Endothelial cell of umbilical vein (primary cell): ENCODE data around the gene CD164L2. TPM values are rescaled to one million over a fixed set of nuclear protein-coding genes. Genes with fewer than 3 reads are reported as not detected.

Experiments used
- BruUV-seq: library from RNA; stranded (reverse); fragments of 400-500 nt; replicated peaks from 2 replicates; lab custom pipeline; 2021; lab: Mats Ljungman, UMichigan
- CTCF ChIA-PET: fragments of 300-600, 350-600 bp; sonication (Branson Sonifier 250); formaldehyde crosslinking; loops from one replicate; lab custom pipeline; 2021; ENCODE audit warnings: antibody characterized with exemption, inconsistent platforms; lab: Charles Lee
- POLR2A ChIA-PET: fragments of 300-600, 350-600 bp; sonication (Branson Sonifier 250); formaldehyde crosslinking; loops from one replicate; lab custom pipeline; 2021; ENCODE audit warnings: antibody characterized with exemption, inconsistent platforms; lab: Charles Lee
- DNase-seq: peaks from one replicate; pipeline ENCODE4 v3.0.0-alpha.2; 2011; ENCODE audit warnings: low read depth, low spot score
- FAIRE-seq: peaks from 2 replicates; lab custom pipeline; 2011; peaks lifted over from hg19 to GRCh38; lab: Jason Lieb, UNC
- H2AFZ ChIP-seq: 2 replicates; pipeline ENCODE4 v1.6.0; 2012; ENCODE audit warnings: low read depth, low read length, control low read depth, inconsistent platforms
- H3K27ac ChIP-seq: 2 replicates; pipeline ENCODE4 v1.5.1; 2011; ENCODE audit warnings: low read depth, mild to moderate bottlenecking, control low read depth, low read length, moderate library complexity; ENCODE audit not compliant: insufficient read depth
- H3K27me3 ChIP-seq, 2 experiments: 2 replicates each; pipeline versions ENCODE4 v1.6.0 to v1.6.1; 2011; ENCODE audit warnings: low read length in 2 of 2, mixed read lengths in 1 of 2; ENCODE audit not compliant: control insufficient read depth in 2 of 2, insufficient read depth in 2 of 2
- H3K36me3 ChIP-seq, 2 experiments: 2 replicates in 1 of 2; 3 replicates in 1 of 2; pipeline ENCODE4 v1.5.1; 2011; ENCODE audit warnings: low read length in 2 of 2, mild to moderate bottlenecking in 1 of 2, moderate library complexity in 1 of 2; ENCODE audit not compliant: control insufficient read depth in 2 of 2, insufficient read depth in 2 of 2; ENCODE audit errors: extremely low read depth in 1 of 2
- H3K4me1 ChIP-seq: 3 replicates; pipeline ENCODE4 v1.5.1; 2011; ENCODE audit warnings: mild to moderate bottlenecking, low read length; ENCODE audit not compliant: control insufficient read depth, insufficient read depth; ENCODE audit errors: extremely low read depth
- H3K4me2 ChIP-seq: 2 replicates; pipeline ENCODE4 v1.6.1; 2011; ENCODE audit warnings: low read length, control low read depth, mixed read lengths; ENCODE audit not compliant: insufficient read depth
- H3K4me3 ChIP-seq, 3 experiments: fragments of 200-600 bp in 1 of 3; sonication (generic), shearing (Covaris generic) in 1 of 3; replicated peaks in 1 of 3; 2 replicates each; pipeline ENCODE4 v1.5.1; 2011 to 2016; ENCODE audit warnings: control low read depth in 3 of 3, low read length in 3 of 3, mild to moderate bottlenecking in 2 of 3, inconsistent platforms in 1 of 3, low read depth in 1 of 3, moderate library complexity in 1 of 3; ENCODE audit not compliant: insufficient read depth in 1 of 3
- H3K79me2 ChIP-seq: 2 replicates; pipeline ENCODE4 v1.6.0; 2012; ENCODE audit warnings: low read length, inconsistent platforms; ENCODE audit not compliant: control insufficient read depth, insufficient read depth
- H3K9ac ChIP-seq: replicated peaks from 2 replicates; pipeline ENCODE3; 2011; ENCODE audit warnings: low read length, control low read depth; ENCODE audit not compliant: insufficient read depth; ENCODE audit errors: extremely low read depth
- H3K9me1 ChIP-seq: replicated peaks from 3 replicates; pipeline ENCODE4 v1.6.0; 2011; ENCODE audit warnings: mild to moderate bottlenecking, low read length; ENCODE audit not compliant: control insufficient read depth, insufficient read depth; ENCODE audit errors: extremely low read depth
- H3K9me3 ChIP-seq: replicated peaks from 2 replicates; pipeline ENCODE4 v1.5.1; 2012; ENCODE audit warnings: low read length, inconsistent platforms; ENCODE audit not compliant: control insufficient read depth, insufficient read depth
- H4K20me1 ChIP-seq: replicated peaks from 2 replicates; pipeline ENCODE3; 2011; ENCODE audit warnings: mild to moderate bottlenecking, low read length; ENCODE audit not compliant: control insufficient read depth, insufficient read depth; ENCODE audit errors: extremely low read depth
- EZH2 ChIP-seq: IDR thresholded peaks from 2 replicates; pipeline ENCODE4 v1.6.1; 2012; ENCODE audit warnings: borderline replicate concordance, low read depth, mild to moderate bottlenecking, moderate library complexity, low read length, inconsistent platforms; ENCODE audit not compliant: severe bottlenecking
- FOS ChIP-seq: IDR thresholded peaks from 2 replicates; pipeline ENCODE4 v1.6.1; 2011; ENCODE audit warnings: mild to moderate bottlenecking, low read length, moderate library complexity, borderline replicate concordance; ENCODE audit not compliant: insufficient read depth
- GATA2 ChIP-seq: IDR thresholded peaks from 2 replicates; pipeline ENCODE4 v1.7.0; 2011; ENCODE audit warnings: low read depth, mild to moderate bottlenecking, moderate library complexity, mixed read lengths, low read length; ENCODE audit not compliant: insufficient read length, insufficient read depth
- JUN ChIP-seq: IDR thresholded peaks from 2 replicates; pipeline ENCODE4 v1.6.1; 2011; ENCODE audit warnings: borderline replicate concordance, low read depth; ENCODE audit not compliant: insufficient read length, insufficient read depth
- MAX ChIP-seq: IDR thresholded peaks from 2 replicates; pipeline ENCODE4 v1.6.1; 2011; ENCODE audit not compliant: insufficient read depth, insufficient read length
- MYC ChIP-seq: IDR thresholded peaks from one replicate; pipeline ENCODE4 v1.6.1; 2011; ENCODE audit warnings: mild to moderate bottlenecking, low read depth, low read length
- POLR2A ChIP-seq: IDR thresholded peaks from 2 replicates; pipeline ENCODE4 v1.6.1; 2012; ENCODE audit warnings: low read depth, mild to moderate bottlenecking, control low read depth, low read length
- POLR2AphosphoS5 ChIP-seq: IDR thresholded peaks from 2 replicates; pipeline ENCODE4 v1.6.1; 2012; ENCODE audit warnings: low read depth, mild to moderate bottlenecking, control low read depth, low read length, moderate library complexity; ENCODE audit not compliant: insufficient read depth
- dilution Hi-C: fragments of 300-500 bp; cut with MboI; formaldehyde crosslinking; loops from one replicate; pipeline ENCODE4 v1.15.0; 2019; ENCODE audit warnings: low sequenced_read_pairs; ENCODE audit not compliant: extremely low pct_ligation_motif_present
- intact Hi-C: fragments of 100-400 bp; cut with micrococcal nuclease; formaldehyde crosslinking; loops from one replicate; pipeline ENCODE4 v1.10.0; 2022
- polyA plus RNA-seq, 4 experiments: library from polyadenylated mRNA; depleted of rRNA in 3 of 4; stranded (reverse) in 3 of 4; unstranded in 1 of 4; fragments of >200 nt; gene quantifications; 2 replicates each; pipeline versions ENCODE4 v1.2.1 to v1.2.3, GENCODE V29; 2011 to 2012; ENCODE audit warnings: missing spikeins in 1 of 4
- total RNA-seq: library from RNA; stranded (reverse); gene quantifications from 2 replicates; pipeline ENCODE4 v1.2.3, GENCODE V29; 2021
- TF ChIP-seq, protein P1 (sequence below), 2 donors: IDR thresholded peaks; 1 replicate in 1 of 2; 2 replicates in 1 of 2; pipeline ENCODE4 v1.5.1; 2011; ENCODE audit warnings: low read length in 2 of 2, mild to moderate bottlenecking in 2 of 2, moderate library complexity in 2 of 2, control low read depth in 1 of 2, inconsistent platforms in 1 of 2, low read depth in 1 of 2; ENCODE audit not compliant: insufficient read depth in 1 of 2; ENCODE audit errors: extremely low read depth in 1 of 2

CD164L2 gene
- total and polyA plus RNA-seq, 2 donors (not counting 3 experiments of a cell fraction or from before 2014, with no cell fraction given), result not detected

DNA sequence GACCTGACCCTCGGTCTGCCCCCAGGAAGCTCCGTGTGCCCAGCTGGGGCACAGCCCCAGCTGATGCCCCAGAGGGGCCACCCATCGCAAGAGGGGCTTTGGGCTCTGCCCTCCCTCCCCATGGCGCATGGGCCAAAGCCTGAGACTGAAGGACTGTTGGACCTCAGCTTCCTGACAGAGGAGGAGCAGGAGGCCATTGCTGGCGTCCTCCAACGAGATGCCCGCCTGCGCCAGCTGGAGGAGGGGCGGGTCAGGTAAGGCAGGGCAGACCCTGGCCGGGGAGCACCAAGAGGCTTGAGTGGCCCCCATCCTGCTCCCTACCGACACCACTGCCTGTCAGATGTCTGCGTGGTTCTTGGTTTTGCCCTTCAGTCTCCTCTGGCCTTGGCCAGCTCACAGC, 37.9 kb downstream of the CD164L2 start:
- Histone ChIP-seq H3K36me3 (no peaks in the 10 kb centered on the region), H3K27me3 (peaks cover 0 to 2% of the 10 kb centered on the region in 2 experiments), H4K20me1 (no peaks in the 10 kb centered on the region), H3K9me1 (no peaks in the 10 kb centered on the region), H3K4me1 (peaks cover 7% of the 10 kb centered on the region), H3K79me2 (no peaks in the 10 kb centered on the region), H3K4me3 (no peak overlapping the region), H2AFZ (no peak overlapping the region), H3K27ac (no peak overlapping the region), H3K9ac (no peak overlapping the region), H3K9me3 (no peaks in the 10 kb centered on the region), H3K4me2 (no peak overlapping the region)
- dilution Hi-C loops, result no loop called here
- DNase-seq (no peak), FAIRE-seq (no peak)
- no TSS peak for BruUV-seq
- intact Hi-C loops, result no loop called here
- TF ChIP-seq JUN (no peak), EZH2 (no peak), POLR2A (no peak), MYC (no peak), MAX (no peak), GATA2 (no peak), FOS (no peak), POLR2AphosphoS5 (no peak)
- TF ChIP-seq, protein P1, sequence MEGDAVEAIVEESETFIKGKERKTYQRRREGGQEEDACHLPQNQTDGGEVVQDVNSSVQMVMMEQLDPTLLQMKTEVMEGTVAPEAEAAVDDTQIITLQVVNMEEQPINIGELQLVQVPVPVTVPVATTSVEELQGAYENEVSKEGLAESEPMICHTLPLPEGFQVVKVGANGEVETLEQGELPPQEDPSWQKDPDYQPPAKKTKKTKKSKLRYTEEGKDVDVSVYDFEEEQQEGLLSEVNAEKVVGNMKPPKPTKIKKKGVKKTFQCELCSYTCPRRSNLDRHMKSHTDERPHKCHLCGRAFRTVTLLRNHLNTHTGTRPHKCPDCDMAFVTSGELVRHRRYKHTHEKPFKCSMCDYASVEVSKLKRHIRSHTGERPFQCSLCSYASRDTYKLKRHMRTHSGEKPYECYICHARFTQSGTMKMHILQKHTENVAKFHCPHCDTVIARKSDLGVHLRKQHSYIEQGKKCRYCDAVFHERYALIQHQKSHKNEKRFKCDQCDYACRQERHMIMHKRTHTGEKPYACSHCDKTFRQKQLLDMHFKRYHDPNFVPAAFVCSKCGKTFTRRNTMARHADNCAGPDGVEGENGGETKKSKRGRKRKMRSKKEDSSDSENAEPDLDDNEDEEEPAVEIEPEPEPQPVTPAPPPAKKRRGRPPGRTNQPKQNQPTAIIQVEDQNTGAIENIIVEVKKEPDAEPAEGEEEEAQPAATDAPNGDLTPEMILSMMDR (IDR thresholded peaks at IDR 0.05; ENCODE audit: extremely low read depth in 1 of 2, insufficient read depth in 1 of 2, low read depth in 1 of 2, low read length in 2 of 2), result no peak
- ChIA-PET POLR2A (interaction anchor here (0.6 to 0.7 kb wide), 2 partner anchors 20 to 23 kb away, joined by 3 to 6 read pairs; no protein-coding TSS in a partner anchor), CTCF (interaction anchor here (0.9 to 3.0 kb wide), 5 partner anchors 12 to 50 kb away, joined by 3 to 22 read pairs (median 5); no protein-coding TSS in a partner anchor)
